Testis (tissue), 3 donors: ENCODE data around the gene WDFY2. TPM values are rescaled to one million over a fixed set of nuclear protein-coding genes. Genes with fewer than 3 reads are reported as not detected.

Source experiments
- DNase-seq: peaks from one replicate; pipeline ENCODE4 v3.0.0-alpha.2; 2019
- H3K27ac ChIP-seq, 2 donors: fragments of 200-600 bp; sonication (generic); one replicate each; pipeline ENCODE4 v1.5.1; 2019
- H3K27me3 ChIP-seq: fragments of 200-600 bp; sonication (generic); one replicate; pipeline ENCODE4 v1.5.1; 2019
- H3K36me3 ChIP-seq: fragments of 200-600 bp; sonication (generic); one replicate; pipeline ENCODE4 v1.5.1; 2017; ENCODE audit warnings: low read depth; ENCODE audit errors: missing control alignments
- H3K4me1 ChIP-seq: fragments of 200-600 bp; sonication (generic); one replicate; pipeline ENCODE4 v1.5.1; 2019
- H3K4me3 ChIP-seq, 2 donors: fragments of 200-600 bp; sonication (generic); one replicate each; pipeline ENCODE4 v1.5.1; 2017 to 2019
- H3K9me3 ChIP-seq: fragments of 200-600 bp; sonication (generic); one replicate; pipeline ENCODE4 v1.5.1; 2017
- CTCF ChIP-seq, 3 experiments: fragments of 450-650 bp in 2 of 3; fragments of 200-600 bp in 1 of 3; sonication (generic) in 1 of 3; IDR thresholded peaks; one replicate each; pipeline ENCODE4 v1.5.1; 2016 to 2019; ENCODE audit warnings: antibody characterized with exemption in 3 of 3, mild to moderate bottlenecking in 2 of 3, moderate library complexity in 1 of 3
- POLR2A ChIP-seq: fragments of 450-650 bp; IDR thresholded peaks from one replicate; pipeline ENCODE4 v1.6.1; 2017; ENCODE audit warnings: antibody characterized with exemption, mild to moderate bottlenecking, moderate library complexity
- WGBS, 2 donors: methylation state at CpG; one replicate each; pipeline ENCODE4 v1.1.5; 2018; 5-methylcytosine and 5-hydroxymethylcytosine counted together
- intact Hi-C: fragments of 100-400 bp; cut with DNase I; formaldehyde crosslinking; loops from one replicate; pipeline ENCODE4 v1.15.1; 2023; ENCODE audit warnings: low total_unique reads
- polyA plus RNA-seq: library from polyadenylated mRNA; stranded (reverse); fragments of 350-450 nt; fragmentation: Illumina TruSeq; extraction: RNeasy Lipid Tissue Mini Kit (QIAGEN cat#74804); gene quantifications from one replicate; pipeline ENCODE4 v1.2.3, GENCODE V29; 2014; ENCODE audit warnings: low read depth, low replicate concordance; ENCODE audit not compliant: insufficient read depth
- total RNA-seq, 2 donors: library from RNA; depleted of rRNA; stranded (reverse); fragments of >200 nt; gene quantifications; one replicate each; pipeline ENCODE4 v1.2.3, GENCODE V29; 2016

Gene WDFY2
- total and polyA plus RNA-seq, 3 donors from 2014 or later, result 17.1 to 45.8 (median 36.1) TPM

GRCh38 chr13:51577690-51578089 lies 6.6 kb upstream of the WDFY2 start:
- Histone ChIP-seq H3K27ac (no peak overlapping the region), H3K9me3 (no peaks in the 10 kb centered on the region), H3K27me3 (no peaks in the 10 kb centered on the region), H3K36me3 (no peaks in the 10 kb centered on the region), H3K4me3 (no peak overlapping the region), H3K4me1 (no peaks in the 10 kb centered on the region)
- 85 to 86% methylated on average over 4 of the region's 4 CpGs for WGBS, 2 donors
- intact Hi-C loops, result no loop called here
- DNase-seq, result no peak
- no peak for TF ChIP-seq CTCF (IDR thresholded peaks at IDR 0.05)
- TF ChIP-seq POLR2A, result no peak

DNA sequence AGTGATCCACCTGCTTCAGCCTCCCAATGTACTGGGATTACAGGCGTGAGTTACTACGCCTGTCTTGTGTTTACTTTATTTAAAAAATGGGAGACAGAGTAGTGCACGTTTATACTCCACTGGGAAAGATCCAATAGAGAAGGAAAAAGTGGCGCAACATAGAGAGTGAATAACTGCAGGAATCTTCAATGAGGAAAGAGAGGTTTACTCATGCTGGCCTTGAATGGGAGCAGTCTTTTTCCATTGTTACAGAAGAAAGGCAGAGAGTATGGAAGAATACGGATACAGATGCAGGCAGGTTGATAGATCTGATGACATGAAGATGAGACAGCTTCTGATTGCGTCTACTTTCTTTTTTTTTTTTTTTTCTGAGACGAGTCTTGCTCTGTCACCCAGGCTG lies 4.6 kb upstream of the WDFY2 start:
- H3K9me3 ChIP-seq, result no peaks in the 10 kb centered on the region
- H3K4me1 ChIP-seq, result peaks cover 7% of the 10 kb centered on the region
- DNase-seq, result no peak
- WGBS, 2 donors, result 85 to 88% methylated on average over 7 of the region's 7 CpGs
- H3K4me3 ChIP-seq, result no peak overlapping the region
- no peaks in the 10 kb centered on the region for H3K36me3 ChIP-seq
- no peak overlapping the region for H3K27ac ChIP-seq
- intact Hi-C loops, result loop anchor here (10.0 kb wide), 1 partner anchor 125 kb away; the partner anchor contains the start of gene INTS6
- H3K27me3 ChIP-seq, result no peaks in the 10 kb centered on the region
- no peak for TF ChIP-seq POLR2A
- no peak for TF ChIP-seq CTCF (IDR thresholded peaks at IDR 0.05)

DNA sequence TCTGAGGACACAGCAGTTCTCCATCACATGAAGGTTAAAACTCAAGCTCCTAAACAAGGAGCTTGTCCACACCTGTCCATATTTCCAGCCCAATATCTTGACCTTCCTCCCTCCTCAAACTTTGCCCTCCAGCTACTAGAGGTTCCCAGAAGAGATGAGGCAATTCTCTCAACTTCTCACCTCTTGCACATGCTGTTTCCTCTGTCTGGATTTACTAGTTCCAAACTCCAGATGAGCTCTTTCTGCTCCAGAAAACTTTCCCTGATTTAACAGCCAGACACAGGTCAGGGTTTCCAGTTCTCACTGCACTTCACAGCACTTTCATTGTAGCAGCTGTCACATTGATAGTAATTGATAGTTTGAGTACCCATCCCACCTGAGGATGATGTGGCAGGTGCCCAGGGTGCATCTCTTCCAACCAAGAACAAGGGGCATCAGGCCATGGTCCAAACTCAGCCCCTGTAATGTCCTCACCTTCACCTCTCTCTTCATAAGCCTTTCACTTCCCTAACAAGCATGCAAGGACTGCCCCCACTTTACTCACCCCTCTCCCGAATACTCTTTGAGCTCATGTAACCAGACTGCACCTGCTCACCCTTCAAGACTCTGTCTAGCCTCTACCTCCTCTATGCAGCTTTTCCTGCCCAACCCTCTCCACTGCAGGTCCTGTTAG lies 3.0 kb upstream of the WDFY2 start:
- WGBS, 2 donors, result 72 to 89% methylated on average over 1 of the region's 1 CpG
- H3K36me3 ChIP-seq, result no peaks in the 10 kb centered on the region
- H3K4me3 ChIP-seq, result no peak overlapping the region
- H3K27me3 ChIP-seq, result no peaks in the 10 kb centered on the region
- no peak for TF ChIP-seq CTCF (IDR thresholded peaks at IDR 0.05)
- no peak for TF ChIP-seq POLR2A
- no peak overlapping the region for H3K27ac ChIP-seq
- intact Hi-C loops, result loop anchor here (10.0 kb wide), 1 partner anchor 126 kb away; the partner anchor contains the start of gene INTS6
- no peaks in the 10 kb centered on the region for H3K9me3 ChIP-seq
- H3K4me1 ChIP-seq, result peaks cover 17% of the 10 kb centered on the region
- DNase-seq, result no peak

GRCh38 chr13:51583469-51583874 lies 790 bp upstream of the WDFY2 start:
- intact Hi-C loops, result loop anchor here (10.0 kb wide), 1 partner anchor 129 kb away; the partner anchor contains the start of gene INTS6
- 16 to 21% methylated on average over 5 to 9 of the region's 9 CpGs for WGBS, 2 donors
- DNase-seq, result no peak

More at GRCh38 chr13:51583469-51583874, 790 bp upstream of the WDFY2 start:
- H3K36me3 ChIP-seq, result no peaks in the 10 kb centered on the region
- no peaks in the 10 kb centered on the region for H3K27me3 ChIP-seq
- H3K27ac ChIP-seq, result peak overlapping the region; percentile 79 to 89
- no peak for TF ChIP-seq POLR2A
- TF ChIP-seq CTCF (IDR thresholded peaks at IDR 0.05), result no peak
- peak overlapping the region; percentile 81 to 94 for H3K4me3 ChIP-seq
- peaks cover 34% of the 10 kb centered on the region for H3K4me1 ChIP-seq
- no peaks in the 10 kb centered on the region for H3K9me3 ChIP-seq
